Liver (tissue), 9 donors: ENCODE measurements around the gene LLGL1. TPM values are rescaled to one million over a fixed set of nuclear protein-coding genes. Genes with fewer than 3 reads are reported as not detected.

Experiments
- DNase-seq: peaks from one replicate; pipeline ENCODE4 v3.0.0-alpha.2; 2017; ENCODE audit warnings: low spot score
- H3K27ac ChIP-seq, 2 donors: one replicate each; pipeline ENCODE4 v1.7.0; 2013; ENCODE audit warnings: inconsistent platforms in 2 of 2, low read length in 2 of 2, control low read depth in 1 of 2, low read depth in 1 of 2, mild to moderate bottlenecking in 1 of 2
- H3K27me3 ChIP-seq, 4 donors: one replicate each; pipeline versions ENCODE4 v1.6.1 to v1.7.0; 2013; ENCODE audit warnings: low read length in 3 of 4, inconsistent platforms in 1 of 4, mild to moderate bottlenecking in 1 of 4, moderate library complexity in 1 of 4; ENCODE audit not compliant: control insufficient read depth in 4 of 4, insufficient read depth in 4 of 4
- H3K36me3 ChIP-seq, 4 donors: one replicate each; pipeline versions ENCODE4 v1.6.1 to v1.7.0; 2013; ENCODE audit warnings: low read length in 3 of 4, mild to moderate bottlenecking in 3 of 4, low read depth in 1 of 4, moderate library complexity in 1 of 4; ENCODE audit not compliant: control insufficient read depth in 4 of 4, insufficient read depth in 3 of 4
- H3K4me1 ChIP-seq, 4 donors: one replicate each; pipeline versions ENCODE4 v1.6.1 to v1.7.0; 2013; ENCODE audit warnings: low read length in 3 of 4, mild to moderate bottlenecking in 3 of 4, moderate library complexity in 1 of 4; ENCODE audit not compliant: control insufficient read depth in 4 of 4, insufficient read depth in 4 of 4
- H3K4me3 ChIP-seq, 3 donors: one replicate each; pipeline versions ENCODE4 v1.6.1 to v1.7.0; 2013; ENCODE audit warnings: low read length in 3 of 3, control low read depth in 1 of 3, low read depth in 1 of 3, mild to moderate bottlenecking in 1 of 3
- H3K9ac ChIP-seq, 2 donors: one replicate each; pipeline ENCODE4 v1.7.0; 2013; ENCODE audit warnings: low read length in 2 of 2, mild to moderate bottlenecking in 2 of 2, moderate library complexity in 2 of 2, control low read depth in 1 of 2, low read depth in 1 of 2
- H3K9me3 ChIP-seq, 4 donors: one replicate each; pipeline versions ENCODE4 v1.6.1 to v1.7.0; 2013; ENCODE audit warnings: low read length in 3 of 4; ENCODE audit not compliant: control insufficient read depth in 4 of 4
- ATF3 ChIP-seq: IDR thresholded peaks from 2 replicates; pipeline ENCODE4 v1.6.1; 2016; ENCODE audit warnings: antibody characterized with exemption
- EGR1 ChIP-seq, 2 donors: IDR thresholded peaks; 2 replicates each; pipeline ENCODE4 v1.6.1; 2016 to 2018; ENCODE audit warnings: antibody characterized with exemption in 2 of 2, low read depth in 2 of 2
- FOXA2 ChIP-seq: IDR thresholded peaks from 2 replicates; pipeline ENCODE4 v1.6.1; 2016; ENCODE audit warnings: antibody characterized with exemption
- HNF4A ChIP-seq, 2 donors: conservative IDR thresholded peaks; 2 replicates each; pipeline ENCODE4 v1.6.1; 2016; ENCODE audit warnings: antibody characterized with exemption in 2 of 2, mild to moderate bottlenecking in 2 of 2
- HNF4G ChIP-seq: IDR thresholded peaks from 2 replicates; pipeline ENCODE4 v1.6.1; 2016; ENCODE audit warnings: antibody characterized with exemption
- JUND ChIP-seq, 2 donors: IDR thresholded peaks; 2 replicates each; pipeline ENCODE4 v1.6.1; 2016; ENCODE audit warnings: antibody characterized with exemption in 2 of 2
- MAX ChIP-seq: IDR thresholded peaks from 2 replicates; pipeline ENCODE4 v1.6.1; 2016; ENCODE audit warnings: antibody characterized with exemption
- REST ChIP-seq: IDR thresholded peaks from 2 replicates; pipeline ENCODE4 v1.6.1; 2016; ENCODE audit warnings: antibody characterized with exemption, mild to moderate bottlenecking
- RXRA ChIP-seq, 2 donors: IDR thresholded peaks; 2 replicates each; pipeline ENCODE4 v1.6.1; 2017 to 2018; ENCODE audit warnings: antibody characterized with exemption in 2 of 2, mild to moderate bottlenecking in 1 of 2
- SP1 ChIP-seq: IDR thresholded peaks from 2 replicates; pipeline ENCODE4 v1.6.1; 2018; ENCODE audit warnings: antibody characterized with exemption, mild to moderate bottlenecking
- TAF1 ChIP-seq: conservative IDR thresholded peaks from 2 replicates; pipeline ENCODE4 v1.6.1; 2016; ENCODE audit warnings: antibody characterized with exemption, mild to moderate bottlenecking
- ZBTB33 ChIP-seq: IDR thresholded peaks from 2 replicates; pipeline ENCODE4 v1.6.1; 2016; ENCODE audit warnings: antibody characterized with exemption
- WGBS: extraction: QIAGEN DNeasy Blood & Tissue Kit; methylation state at CpG from one replicate; pipeline ENCODE4 v1.1.7; 2013; 5-methylcytosine and 5-hydroxymethylcytosine counted together
- polyA plus RNA-seq, 2 donors: library from polyadenylated mRNA; stranded (reverse) in 1 of 2; unstranded in 1 of 2; fragments of 200-250 nt in 1 of 2; fragments of >200 nt in 1 of 2; fragmentation: Nextera tagmentation in 1 of 2; extraction: Ambion mirVana in 1 of 2; gene quantifications; one replicate each; pipeline versions ENCODE4 v1.2.1 to v1.2.3, GENCODE V29; 2013 to 2015
- total RNA-seq, 2 donors: library from RNA; depleted of rRNA; stranded (reverse); fragments of >200 nt; gene quantifications; one replicate each; pipeline ENCODE4 v1.2.3, GENCODE V29; 2014
- donor health status: healthy.
- donor health status: healthy.
- donor health status: healthy.
- donor health status: healthy.
- donor health status: healthy.

Gene LLGL1
- total and polyA plus RNA-seq, 4 donors: 0.39 to 12.0 (median 2.8) TPM

GRCh38 chr17:18261659-18262058, 36.2 kb downstream of the LLGL1 start:
- peak overlapping the region in 1 of 3 donors; percentile 80 for H3K4me3 ChIP-seq
- peak overlapping the region; percentile 84 to 85 for H3K27ac ChIP-seq
- WGBS: 91% methylated on average over 3 of the region's 3 CpGs
- peaks cover 24 to 42% (median 31%) of the 10 kb centered on the region in 4 donors for H3K4me1 ChIP-seq
- no peak for DNase-seq
- peaks cover 6 to 20% (median 12%) of the 10 kb centered on the region in 4 donors for H3K36me3 ChIP-seq
- H3K9ac ChIP-seq: peak overlapping the region in 1 of 2 donors; percentile 39
- TF ChIP-seq HNF4G (no peak), TAF1 (no peak), ATF3 (no peak), JUND (IDR thresholded peaks at IDR 0.05) (no peak), EGR1 (IDR thresholded peaks at IDR 0.05; ENCODE audit: low read depth in 2 of 2) (no peak), HNF4A (conservative IDR thresholded peaks at IDR 0.05) (no peak), REST (no peak), SP1 (no peak), FOXA2 (no peak), RXRA (IDR thresholded peaks at IDR 0.05) (no peak), ZBTB33 (no peak)
- H3K9me3 ChIP-seq: no peaks in the 10 kb centered on the region
- no peaks in the 10 kb centered on the region for H3K27me3 ChIP-seq

GRCh38 chr17:18262111-18262510, 36.7 kb downstream of the LLGL1 start:
- no peaks in the 10 kb centered on the region for H3K27me3 ChIP-seq
- no peak for TF ChIP-seq HNF4A (conservative IDR thresholded peaks at IDR 0.05)
- TF ChIP-seq ATF3: no peak
- TF ChIP-seq JUND (IDR thresholded peaks at IDR 0.05): no peak
- no peak for TF ChIP-seq RXRA (IDR thresholded peaks at IDR 0.05)
- no peak for TF ChIP-seq FOXA2
- TF ChIP-seq HNF4G: no peak
- TF ChIP-seq TAF1: no peak
- TF ChIP-seq REST: no peak
- no peak for TF ChIP-seq EGR1 (IDR thresholded peaks at IDR 0.05; ENCODE audit: low read depth in 2 of 2)
- TF ChIP-seq MAX: no peak
- H3K9ac ChIP-seq: no peak overlapping the region
- no peak overlapping the region for H3K27ac ChIP-seq
- peaks cover 4 to 20% (median 12%) of the 10 kb centered on the region in 4 donors for H3K36me3 ChIP-seq
- DNase-seq: no peak
- WGBS: 91% methylated on average over 2 of the region's 2 CpGs
- peaks cover 21 to 38% (median 29%) of the 10 kb centered on the region in 4 donors for H3K4me1 ChIP-seq
- no peaks in the 10 kb centered on the region for H3K9me3 ChIP-seq
- H3K4me3 ChIP-seq: no peak overlapping the region
